GM12878 (cell line): ENCODE data around the gene NFKBIZ. TPM values are rescaled to one million over a fixed set of nuclear protein-coding genes. Genes with fewer than 3 reads are reported as not detected.

Source experiments
- ATAC-seq: fragments of 200-7000 bp; cut with Tn5 transposase; 3 replicates; pipeline ENCODE4 v1.9.1; 2020; ENCODE audit warnings: mild to moderate bottlenecking, moderate library complexity
- BruUV-seq: library from RNA; stranded (reverse); fragments of 400-500 nt; replicated peaks from 2 replicates; lab custom pipeline; 2021; lab: Mats Ljungman, UMichigan
- CTCF ChIA-PET: fragments of 300-600 bp; sonication (Branson Sonifier 250); formaldehyde crosslinking; extraction: SDS; loops from one replicate; lab custom pipeline; 2021; ENCODE audit warnings: inconsistent platforms; lab: Yijun Ruan, JAX
- POLR2A ChIA-PET: fragments of 350-600 bp; formaldehyde crosslinking; extraction: SDS; loops from one replicate; lab custom pipeline; 2021; ENCODE audit warnings: inconsistent platforms; lab: Charles Lee
- RAD21 ChIA-PET: fragments of 300-600 bp; sonication (Branson Sonifier 250); formaldehyde crosslinking; loops from one replicate; lab custom pipeline; 2023; ENCODE audit warnings: antibody characterized with exemption; ENCODE audit not compliant: unreplicated experiment; lab: Charles Lee
- SMC1A ChIA-PET: fragments of 300-600 bp; sonication (Branson Sonifier 250); formaldehyde crosslinking; loops from one replicate; lab custom pipeline; 2023; ENCODE audit not compliant: unreplicated experiment, uncharacterized antibody; lab: Charles Lee
- DNase-seq: peaks from one replicate; pipeline ENCODE4 v3.0.0-alpha.2; 2011; ENCODE audit warnings: low read depth, low spot score
- FAIRE-seq: peaks from 3 replicates; lab custom pipeline; 2011; peaks lifted over from hg19 to GRCh38; lab: Jason Lieb, UNC
- H2AFZ ChIP-seq: 2 replicates; pipeline ENCODE4 v1.6.0; 2011; ENCODE audit warnings: low read depth, low read length, control low read depth; ENCODE audit not compliant: control insufficient read depth
- H3K27ac ChIP-seq: 2 replicates; pipeline ENCODE4 v1.5.1; 2011; ENCODE audit warnings: control low read depth; ENCODE audit not compliant: control insufficient read depth, insufficient read depth
- H3K27me3 ChIP-seq, 2 experiments: replicated peaks in 1 of 2; 2 replicates each; pipeline versions ENCODE4 v1.6.0 to v1.6.1; 2011; ENCODE audit warnings: low read length in 1 of 2; ENCODE audit not compliant: control insufficient read depth in 2 of 2, insufficient read depth in 2 of 2
- H3K36me3 ChIP-seq, 2 experiments: 2 replicates each; pipeline ENCODE4 v1.5.1; 2011; ENCODE audit warnings: low read length in 1 of 2; ENCODE audit not compliant: control insufficient read depth in 2 of 2, insufficient read depth in 2 of 2
- H3K4me1 ChIP-seq: 2 replicates; pipeline ENCODE4 v1.6.1; 2011; ENCODE audit warnings: mild to moderate bottlenecking, low read length, moderate library complexity, mixed read lengths; ENCODE audit not compliant: control insufficient read depth, insufficient read depth
- H3K4me2 ChIP-seq: 2 replicates; pipeline ENCODE4 v1.6.0; 2011; ENCODE audit warnings: control low read depth; ENCODE audit not compliant: control insufficient read depth, insufficient read depth
- H3K4me3 ChIP-seq: fragments of 200-600 bp; sonication (generic); 2 replicates; pipeline ENCODE4 v1.5.1; 2016
- H3K79me2 ChIP-seq: 2 replicates; pipeline ENCODE4 v1.6.0; 2011; ENCODE audit warnings: low read length; ENCODE audit not compliant: control insufficient read depth, insufficient read depth
- H3K9ac ChIP-seq: 2 replicates; pipeline ENCODE4 v1.8.0; 2011; ENCODE audit warnings: low read length, control low read depth, mixed read lengths; ENCODE audit not compliant: control insufficient read depth, insufficient read depth
- H3K9me3 ChIP-seq: replicated peaks from 3 replicates; pipeline ENCODE4 v1.5.1; 2011; ENCODE audit warnings: mild to moderate bottlenecking, low read length; ENCODE audit not compliant: control insufficient read depth, insufficient read depth
- H4K20me1 ChIP-seq: 2 replicates; pipeline ENCODE4 v1.6.0; 2011; ENCODE audit not compliant: control insufficient read depth, insufficient read depth
- CHD1 ChIP-seq: IDR thresholded peaks from 2 replicates; pipeline ENCODE4 v1.6.1; 2012; ENCODE audit warnings: low read depth, low read length, improper control_type of control experiment
- ETV6 ChIP-seq, 2 experiments: fragments of 450-650 bp in 1 of 2; IDR thresholded peaks in 1 of 2; conservative IDR thresholded peaks in 1 of 2; 2 replicates each; pipeline ENCODE4 v1.6.1; 2014; ENCODE audit warnings: antibody characterized with exemption in 1 of 2, borderline replicate concordance in 1 of 2, low read depth in 1 of 2, mild to moderate bottlenecking in 1 of 2, moderate library complexity in 1 of 2
- MYB ChIP-seq: fragments of 150-350 bp; IDR thresholded peaks from 2 replicates; pipeline ENCODE4 v1.6.1; 2014; ENCODE audit warnings: mild to moderate bottlenecking, low read depth, low read length, borderline replicate concordance
- RBBP5 ChIP-seq: fragments of 200-600 bp; sonication (generic); conservative IDR thresholded peaks from 2 replicates; pipeline ENCODE4 v1.6.1; 2016
- SPI1 ChIP-seq: IDR thresholded peaks from 2 replicates; pipeline ENCODE4 v1.6.1; 2011; ENCODE audit warnings: low read depth, mild to moderate bottlenecking, low read length, moderate library complexity, borderline replicate concordance; ENCODE audit not compliant: insufficient read depth
- STAT3 ChIP-seq: IDR thresholded peaks from 2 replicates; pipeline ENCODE4 v1.6.1; 2011; ENCODE audit warnings: low read depth, low read length, improper control_type of control experiment
- ZNF622 ChIP-seq: fragments of 450-650 bp; IDR thresholded peaks from 2 replicates; pipeline ENCODE4 v1.6.1; 2017; ENCODE audit warnings: mild to moderate bottlenecking, inconsistent platforms
- WGBS: methylation state at CpG from one replicate; pipeline ENCODE4 v1.1.6; 2016; ENCODE audit warnings: low lambda C conversion rate; ENCODE audit not compliant: insufficient replicate concordance, insufficient coverage; ENCODE audit errors: missing lambda C conversion rate; 5-methylcytosine and 5-hydroxymethylcytosine counted together
- in situ Hi-C: fragments of 300-500 bp; cut with MboI; formaldehyde crosslinking; loops from 9 replicates; pipeline ENCODE4 v1.14.3; 2018; ENCODE audit warnings: mixed read lengths
- intact Hi-C: fragments of 100-400 bp; cut with micrococcal nuclease; formaldehyde crosslinking; loops from one replicate; pipeline ENCODE4 v1.14.2; 2022; ENCODE audit not compliant: unreplicated experiment
- polyA plus RNA-seq, 11 experiments: library from polyadenylated mRNA; depleted of rRNA in 4 of 11; unstranded in 6 of 11; stranded (reverse) in 5 of 11; fragments of >200 nt; fragmentation: Nextera tagmentation in 4 of 11; fragmentation: Illumina TruSeq in 1 of 11; extraction: Ambion mirVana in 4 of 11; extraction: Trizol in 1 of 11; gene quantifications; 1 replicate in 1 of 11; 2 replicates in 10 of 11; pipeline versions ENCODE4 v1.2.1 to v1.2.3, GENCODE V29; 2011 to 2016; ENCODE audit warnings: inconsistent platforms in 2 of 11, missing spikeins in 2 of 11, low read depth in 1 of 11
- total RNA-seq, 4 experiments: library from RNA; depleted of rRNA in 3 of 4; stranded (reverse); fragments of >200 nt in 3 of 4; fragmentation: Illumina TruSeq in 1 of 4; extraction: Trizol in 1 of 4; gene quantifications; 2 replicates each; pipeline versions ENCODE4 v1.2.1 to v1.2.3, GENCODE V29; 2013 to 2021
- TF ChIP-seq, protein P1 (sequence below): fragments of 450-650 bp; IDR thresholded peaks from 2 replicates; pipeline ENCODE4 v1.6.1; 2018; ENCODE audit warnings: mild to moderate bottlenecking, low read depth, moderate library complexity; ENCODE audit not compliant: partially characterized antibody
- TF ChIP-seq, protein P2 (sequence below): fragments of 450-650 bp; IDR thresholded peaks from 2 replicates; pipeline ENCODE4 v1.6.1; 2017; ENCODE audit warnings: mild to moderate bottlenecking
- TF ChIP-seq, protein P3 (sequence below): fragments of 450-650 bp; IDR thresholded peaks from 2 replicates; pipeline ENCODE4 v1.6.1; 2017; ENCODE audit warnings: mild to moderate bottlenecking, moderate library complexity
- TF ChIP-seq, protein P4 (sequence below): fragments of 450-650 bp; IDR thresholded peaks from 2 replicates; pipeline ENCODE4 v1.6.1; 2018; ENCODE audit warnings: borderline replicate concordance, mild to moderate bottlenecking; ENCODE audit not compliant: partially characterized antibody

NFKBIZ gene
- total and polyA plus RNA-seq, 10 of the 15 experiments (the other 5 are each of a cell fraction or from before 2014, with no cell fraction given), result 6.3 to 53.8 (median 17.3) TPM

DNA sequence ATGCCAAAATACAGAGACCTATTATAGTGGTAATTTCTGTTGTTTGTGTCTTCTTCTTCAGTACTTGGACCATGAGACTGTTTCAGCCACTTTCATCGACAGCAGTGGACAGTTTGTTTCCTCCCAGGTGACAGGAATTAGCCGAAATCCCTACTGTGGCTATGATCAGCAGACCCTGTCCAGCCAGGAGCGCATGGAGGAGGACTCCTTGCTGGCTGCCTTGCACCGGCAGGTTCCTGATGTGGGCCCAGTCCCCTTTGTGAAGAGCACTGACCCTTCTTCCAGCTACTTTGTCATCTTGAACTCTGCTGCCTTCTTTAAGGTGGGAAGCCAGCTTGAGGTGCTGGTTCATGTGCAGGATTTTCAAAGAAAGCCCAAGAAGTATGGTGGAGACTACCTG lies 48.1 kb upstream of the NFKBIZ start:
- ChIA-PET RAD21 (interaction anchor here (0.6 to 15.9 kb wide), 5 partner anchors 11 to 736 kb away, joined by 3 to 659 read pairs (median 4); partner anchors contain the start of gene NXPE3), CTCF (interaction anchor here (0.6 to 15.9 kb wide), 9 partner anchors 13 to 735 kb away, joined by 3 to 1057 read pairs (median 5); partner anchors contain the start of genes CEP97 and ZBTB11), POLR2A (interaction anchor here (0.6 kb wide), 1 partner anchor 100 kb away, joined by 3 read pairs; no protein-coding TSS in a partner anchor), SMC1A (interaction anchor here (0.6 to 19.7 kb wide), 5 partner anchors 75 to 736 kb away, joined by 3 to 949 read pairs (median 10); partner anchors contain the start of gene CEP97)
- H3K4me3 ChIP-seq, result no peak overlapping the region
- no peaks in the 10 kb centered on the region for H3K27me3 ChIP-seq
- ATAC-seq (no peak), FAIRE-seq (no peak), DNase-seq (no peak)
- no peaks in the 10 kb centered on the region for H4K20me1 ChIP-seq
- WGBS, result 95% methylated on average over 4 of the region's 4 CpGs
- H3K36me3 ChIP-seq, result no peaks in the 10 kb centered on the region; a peak in 3 of 4 replicates
- peaks cover 4% of the 10 kb centered on the region for H3K4me1 ChIP-seq
- no peak overlapping the region for H3K4me2 ChIP-seq
- intact Hi-C loops (loop anchor here (10.0 kb wide), 1 partner anchor 874 kb away; no protein-coding TSS in a partner anchor), in situ Hi-C loops (no loop called here)
- no peaks in the 10 kb centered on the region for H3K79me2 ChIP-seq
- H2AFZ ChIP-seq, result no peak overlapping the region
- H3K9ac ChIP-seq, result no peak overlapping the region
- no peaks in the 10 kb centered on the region; the same call in 2 of the 3 replicates for H3K9me3 ChIP-seq
- BruUV-seq, result no TSS peak
- H3K27ac ChIP-seq, result no peak overlapping the region
- TF ChIP-seq ZNF622 (no peak), SPI1 (no peak), STAT3 (no peak), CHD1 (no peak), RBBP5 (no peak), ETV6 (conservative IDR thresholded peaks at IDR 0.05 in 1 of 2, IDR thresholded peaks at IDR 0.05 in 1 of 2; ENCODE audit: borderline replicate concordance in 1 of 2, low read depth in 1 of 2) (no peak), MYB (no peak)
- TF ChIP-seq, protein P1, sequence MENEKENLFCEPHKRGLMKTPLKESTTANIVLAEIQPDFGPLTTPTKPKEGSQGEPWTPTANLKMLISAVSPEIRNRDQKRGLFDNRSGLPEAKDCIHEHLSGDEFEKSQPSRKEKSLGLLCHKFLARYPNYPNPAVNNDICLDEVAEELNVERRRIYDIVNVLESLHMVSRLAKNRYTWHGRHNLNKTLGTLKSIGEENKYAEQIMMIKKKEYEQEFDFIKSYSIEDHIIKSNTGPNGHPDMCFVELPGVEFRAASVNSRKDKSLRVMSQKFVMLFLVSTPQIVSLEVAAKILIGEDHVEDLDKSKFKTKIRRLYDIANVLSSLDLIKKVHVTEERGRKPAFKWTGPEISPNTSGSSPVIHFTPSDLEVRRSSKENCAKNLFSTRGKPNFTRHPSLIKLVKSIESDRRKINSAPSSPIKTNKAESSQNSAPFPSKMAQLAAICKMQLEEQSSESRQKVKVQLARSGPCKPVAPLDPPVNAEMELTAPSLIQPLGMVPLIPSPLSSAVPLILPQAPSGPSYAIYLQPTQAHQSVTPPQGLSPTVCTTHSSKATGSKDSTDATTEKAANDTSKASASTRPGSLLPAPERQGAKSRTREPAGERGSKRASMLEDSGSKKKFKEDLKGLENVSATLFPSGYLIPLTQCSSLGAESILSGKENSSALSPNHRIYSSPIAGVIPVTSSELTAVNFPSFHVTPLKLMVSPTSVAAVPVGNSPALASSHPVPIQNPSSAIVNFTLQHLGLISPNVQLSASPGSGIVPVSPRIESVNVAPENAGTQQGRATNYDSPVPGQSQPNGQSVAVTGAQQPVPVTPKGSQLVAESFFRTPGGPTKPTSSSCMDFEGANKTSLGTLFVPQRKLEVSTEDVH, result no peak
- TF ChIP-seq, protein P2, sequence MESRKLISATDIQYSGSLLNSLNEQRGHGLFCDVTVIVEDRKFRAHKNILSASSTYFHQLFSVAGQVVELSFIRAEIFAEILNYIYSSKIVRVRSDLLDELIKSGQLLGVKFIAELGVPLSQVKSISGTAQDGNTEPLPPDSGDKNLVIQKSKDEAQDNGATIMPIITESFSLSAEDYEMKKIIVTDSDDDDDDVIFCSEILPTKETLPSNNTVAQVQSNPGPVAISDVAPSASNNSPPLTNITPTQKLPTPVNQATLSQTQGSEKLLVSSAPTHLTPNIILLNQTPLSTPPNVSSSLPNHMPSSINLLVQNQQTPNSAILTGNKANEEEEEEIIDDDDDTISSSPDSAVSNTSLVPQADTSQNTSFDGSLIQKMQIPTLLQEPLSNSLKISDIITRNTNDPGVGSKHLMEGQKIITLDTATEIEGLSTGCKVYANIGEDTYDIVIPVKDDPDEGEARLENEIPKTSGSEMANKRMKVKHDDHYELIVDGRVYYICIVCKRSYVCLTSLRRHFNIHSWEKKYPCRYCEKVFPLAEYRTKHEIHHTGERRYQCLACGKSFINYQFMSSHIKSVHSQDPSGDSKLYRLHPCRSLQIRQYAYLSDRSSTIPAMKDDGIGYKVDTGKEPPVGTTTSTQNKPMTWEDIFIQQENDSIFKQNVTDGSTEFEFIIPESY, result no peak
- TF ChIP-seq, protein P3, sequence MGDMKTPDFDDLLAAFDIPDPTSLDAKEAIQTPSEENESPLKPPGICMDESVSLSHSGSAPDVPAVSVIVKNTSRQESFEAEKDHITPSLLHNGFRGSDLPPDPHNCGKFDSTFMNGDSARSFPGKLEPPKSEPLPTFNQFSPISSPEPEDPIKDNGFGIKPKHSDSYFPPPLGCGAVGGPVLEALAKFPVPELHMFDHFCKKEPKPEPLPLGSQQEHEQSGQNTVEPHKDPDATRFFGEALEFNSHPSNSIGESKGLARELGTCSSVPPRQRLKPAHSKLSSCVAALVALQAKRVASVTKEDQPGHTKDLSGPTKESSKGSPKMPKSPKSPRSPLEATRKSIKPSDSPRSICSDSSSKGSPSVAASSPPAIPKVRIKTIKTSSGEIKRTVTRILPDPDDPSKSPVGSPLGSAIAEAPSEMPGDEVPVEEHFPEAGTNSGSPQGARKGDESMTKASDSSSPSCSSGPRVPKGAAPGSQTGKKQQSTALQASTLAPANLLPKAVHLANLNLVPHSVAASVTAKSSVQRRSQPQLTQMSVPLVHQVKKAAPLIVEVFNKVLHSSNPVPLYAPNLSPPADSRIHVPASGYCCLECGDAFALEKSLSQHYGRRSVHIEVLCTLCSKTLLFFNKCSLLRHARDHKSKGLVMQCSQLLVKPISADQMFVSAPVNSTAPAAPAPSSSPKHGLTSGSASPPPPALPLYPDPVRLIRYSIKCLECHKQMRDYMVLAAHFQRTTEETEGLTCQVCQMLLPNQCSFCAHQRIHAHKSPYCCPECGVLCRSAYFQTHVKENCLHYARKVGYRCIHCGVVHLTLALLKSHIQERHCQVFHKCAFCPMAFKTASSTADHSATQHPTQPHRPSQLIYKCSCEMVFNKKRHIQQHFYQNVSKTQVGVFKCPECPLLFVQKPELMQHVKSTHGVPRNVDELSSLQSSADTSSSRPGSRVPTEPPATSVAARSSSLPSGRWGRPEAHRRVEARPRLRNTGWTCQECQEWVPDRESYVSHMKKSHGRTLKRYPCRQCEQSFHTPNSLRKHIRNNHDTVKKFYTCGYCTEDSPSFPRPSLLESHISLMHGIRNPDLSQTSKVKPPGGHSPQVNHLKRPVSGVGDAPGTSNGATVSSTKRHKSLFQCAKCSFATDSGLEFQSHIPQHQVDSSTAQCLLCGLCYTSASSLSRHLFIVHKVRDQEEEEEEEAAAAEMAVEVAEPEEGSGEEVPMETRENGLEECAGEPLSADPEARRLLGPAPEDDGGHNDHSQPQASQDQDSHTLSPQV, result no peak
- TF ChIP-seq, protein P4, sequence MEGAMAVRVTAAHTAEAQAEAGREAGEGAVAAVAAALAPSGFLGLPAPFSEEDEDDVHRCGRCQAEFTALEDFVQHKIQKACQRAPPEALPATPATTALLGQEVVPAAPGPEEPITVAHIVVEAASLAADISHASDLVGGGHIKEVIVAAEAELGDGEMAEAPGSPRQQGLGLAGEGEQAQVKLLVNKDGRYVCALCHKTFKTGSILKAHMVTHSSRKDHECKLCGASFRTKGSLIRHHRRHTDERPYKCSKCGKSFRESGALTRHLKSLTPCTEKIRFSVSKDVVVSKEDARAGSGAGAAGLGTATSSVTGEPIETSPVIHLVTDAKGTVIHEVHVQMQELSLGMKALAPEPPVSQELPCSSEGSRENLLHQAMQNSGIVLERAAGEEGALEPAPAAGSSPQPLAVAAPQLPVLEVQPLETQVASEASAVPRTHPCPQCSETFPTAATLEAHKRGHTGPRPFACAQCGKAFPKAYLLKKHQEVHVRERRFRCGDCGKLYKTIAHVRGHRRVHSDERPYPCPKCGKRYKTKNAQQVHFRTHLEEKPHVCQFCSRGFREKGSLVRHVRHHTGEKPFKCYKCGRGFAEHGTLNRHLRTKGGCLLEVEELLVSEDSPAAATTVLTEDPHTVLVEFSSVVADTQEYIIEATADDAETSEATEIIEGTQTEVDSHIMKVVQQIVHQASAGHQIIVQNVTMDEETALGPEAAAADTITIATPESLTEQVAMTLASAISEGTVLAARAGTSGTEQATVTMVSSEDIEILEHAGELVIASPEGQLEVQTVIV, result no peak
